Measurements from ENCODE around the gene TXLNB.

The TXLNB gene

GRCh38 chr6:139313784-139314545 lies 22.2 kb upstream of the TXLNB start:
- Histone ChIP-seq H3K36me3 (no peaks in the 10 kb centered on the region), H4K20me1 (no peaks in the 10 kb centered on the region), H3K4me3 (no peak overlapping the region), H3K4me2 (no peak overlapping the region), H3K27ac (no peak overlapping the region), H3K9ac (no peak overlapping the region), H3K4me1 (peaks cover 5% of the 10 kb centered on the region; the same call in 1 of the 2 replicates), H3K27me3 (no peaks in the 10 kb centered on the region), H3K9me3 (peaks cover 16% of the 10 kb centered on the region)
- TF ChIP-seq Cebpa-rat (IDR thresholded peaks at IDR 0.05), result no peak

- no peak overlapping the region for H3K4me2 ChIP-seq
- no peaks in the 10 kb centered on the region for H4K20me1 ChIP-seq
- peaks cover 5% of the 10 kb centered on the region; the same call in 1 of the 2 replicates for H3K4me1 ChIP-seq
- peaks cover 11% of the 10 kb centered on the region for H3K9me3 ChIP-seq
- H3K9ac ChIP-seq, result no peak overlapping the region
- H3K36me3 ChIP-seq, result no peaks in the 10 kb centered on the region
- TF ChIP-seq Cebpa-rat (IDR thresholded peaks at IDR 0.05), result no peak
- H3K27ac ChIP-seq, result no peak overlapping the region
- H3K27me3 ChIP-seq, result no peaks in the 10 kb centered on the region
- no peak overlapping the region for H3K4me3 ChIP-seq
Measured at GRCh38 chr6:139313229-139313628, 21.4 kb upstream of the TXLNB start.

DNA sequence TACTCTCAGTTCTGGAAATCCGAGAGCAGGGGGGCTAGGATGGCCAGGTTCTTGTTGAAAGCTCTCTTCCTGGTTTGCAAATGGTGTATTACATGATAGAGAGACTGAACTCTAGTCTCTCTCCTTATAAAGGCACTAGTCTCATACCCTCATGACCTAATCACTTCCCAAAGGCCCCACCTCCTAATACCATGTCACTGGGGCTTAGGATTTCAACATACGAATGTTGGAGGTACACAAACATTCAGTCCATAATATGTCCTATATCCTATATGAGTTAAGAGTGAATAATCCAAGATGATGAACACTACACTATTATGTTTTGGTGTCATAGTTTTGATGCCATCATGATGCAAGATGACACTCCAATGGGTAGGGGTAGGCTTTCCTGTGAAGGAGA lies 20.0 kb upstream of the TXLNB start:
- no peaks in the 10 kb centered on the region for H3K36me3 ChIP-seq
- H4K20me1 ChIP-seq, result no peaks in the 10 kb centered on the region
- H3K4me3 ChIP-seq, result no peak overlapping the region
- no peak for TF ChIP-seq Cebpa-rat (IDR thresholded peaks at IDR 0.05)
- no peak overlapping the region for H3K9ac ChIP-seq
- no peaks in the 10 kb centered on the region for H3K27me3 ChIP-seq
- no peak overlapping the region for H3K4me2 ChIP-seq
- H3K27ac ChIP-seq, result no peak overlapping the region
- peaks cover 4% of the 10 kb centered on the region for H3K9me3 ChIP-seq
- H3K4me1 ChIP-seq, result peaks cover 4% of the 10 kb centered on the region; the same call in 1 of the 2 replicates

- H4K20me1 ChIP-seq, result no peaks in the 10 kb centered on the region
- H3K36me3 ChIP-seq, result no peaks in the 10 kb centered on the region
- no peak overlapping the region for H3K9ac ChIP-seq
- H3K4me3 ChIP-seq, result no peak overlapping the region
- no peaks in the 10 kb centered on the region for H3K9me3 ChIP-seq
- no peaks in the 10 kb centered on the region for H3K27me3 ChIP-seq
- H3K4me1 ChIP-seq, result no peaks in the 10 kb centered on the region
- no peak overlapping the region for H3K27ac ChIP-seq
- H3K4me2 ChIP-seq, result no peak overlapping the region
- TF ChIP-seq Cebpa-rat (IDR thresholded peaks at IDR 0.05), result no peak
Measured at GRCh38 chr6:139308936-139309603, 17.3 kb upstream of the TXLNB start.

DNA sequence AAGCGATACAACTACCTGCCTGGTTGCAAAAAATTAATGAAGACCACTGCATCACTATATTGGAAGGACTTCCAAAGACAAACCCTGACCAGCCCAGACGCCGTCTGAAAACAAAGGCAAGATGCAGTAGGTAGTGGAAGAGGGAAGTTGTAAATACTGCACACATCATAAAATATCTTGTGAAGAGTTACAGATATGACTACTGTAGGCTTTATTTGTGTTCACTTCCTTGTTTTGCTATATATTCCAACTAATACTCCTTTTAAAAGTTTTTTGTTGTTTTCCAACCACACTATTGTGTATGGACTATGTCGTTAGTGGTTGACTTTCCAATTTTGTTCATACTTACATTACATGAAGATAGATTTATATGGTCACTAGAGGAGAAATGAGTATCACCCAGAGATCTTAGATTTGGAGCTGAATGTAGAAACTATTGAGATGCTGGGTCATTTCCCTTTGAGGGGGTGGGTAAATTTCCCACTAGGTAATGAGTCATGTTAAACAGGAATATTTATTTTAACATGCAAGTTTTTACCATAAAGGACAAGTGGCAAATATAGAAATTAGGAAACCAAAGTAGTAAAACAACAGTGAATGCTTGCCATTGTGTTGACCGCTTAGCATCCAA lies 16.6 kb upstream of the TXLNB start:
- TF ChIP-seq Cebpa-rat (IDR thresholded peaks at IDR 0.05), result no peak
- no peak overlapping the region for H3K27ac ChIP-seq
- no peaks in the 10 kb centered on the region for H3K4me1 ChIP-seq
- no peaks in the 10 kb centered on the region for H3K36me3 ChIP-seq
- no peaks in the 10 kb centered on the region for H3K9me3 ChIP-seq
- no peaks in the 10 kb centered on the region for H3K27me3 ChIP-seq
- no peak overlapping the region for H3K4me3 ChIP-seq
- H4K20me1 ChIP-seq, result no peaks in the 10 kb centered on the region
- no peak overlapping the region for H3K9ac ChIP-seq
- H3K4me2 ChIP-seq, result no peak overlapping the region

DNA sequence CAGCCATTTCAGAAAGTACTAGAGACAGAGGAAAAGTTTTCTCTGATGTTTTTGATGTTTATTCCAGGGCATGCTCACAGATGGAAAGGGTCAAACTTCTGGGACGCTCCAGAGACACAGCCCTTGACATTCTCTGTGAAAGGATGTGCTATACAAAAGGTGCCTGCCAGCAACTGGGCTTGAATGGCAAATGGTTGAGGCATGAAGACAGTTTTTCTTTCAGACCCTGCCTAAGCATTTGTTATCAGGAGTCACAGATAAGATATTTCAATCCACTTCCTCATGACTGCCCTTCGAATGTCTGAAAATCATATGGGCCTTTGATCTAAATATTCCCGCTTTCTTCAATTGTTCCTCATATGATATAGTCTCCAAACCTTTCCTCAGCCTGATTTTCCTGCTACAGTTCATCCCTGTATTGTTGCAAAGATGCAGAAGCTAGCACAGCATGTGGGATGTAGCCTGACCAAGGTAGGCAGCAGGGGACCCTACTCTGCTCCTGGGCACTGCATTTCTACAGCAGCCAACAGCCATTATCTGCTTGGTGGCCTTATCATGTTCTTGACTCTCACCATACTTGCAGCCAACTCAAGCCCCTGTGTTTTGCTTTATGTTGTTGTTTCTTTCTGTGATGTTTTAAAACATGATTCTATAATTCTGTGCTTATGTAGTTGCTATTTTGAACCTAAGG lies 14.6 kb upstream of the TXLNB start:
- TF ChIP-seq Cebpa-rat (IDR thresholded peaks at IDR 0.05), result no peak
- Histone ChIP-seq H3K27ac (no peak overlapping the region), H3K4me2 (no peak overlapping the region), H3K27me3 (no peaks in the 10 kb centered on the region), H3K9me3 (no peaks in the 10 kb centered on the region), H4K20me1 (no peaks in the 10 kb centered on the region), H3K9ac (no peak overlapping the region), H3K36me3 (no peaks in the 10 kb centered on the region), H3K4me1 (no peaks in the 10 kb centered on the region), H3K4me3 (no peak overlapping the region)

DNA sequence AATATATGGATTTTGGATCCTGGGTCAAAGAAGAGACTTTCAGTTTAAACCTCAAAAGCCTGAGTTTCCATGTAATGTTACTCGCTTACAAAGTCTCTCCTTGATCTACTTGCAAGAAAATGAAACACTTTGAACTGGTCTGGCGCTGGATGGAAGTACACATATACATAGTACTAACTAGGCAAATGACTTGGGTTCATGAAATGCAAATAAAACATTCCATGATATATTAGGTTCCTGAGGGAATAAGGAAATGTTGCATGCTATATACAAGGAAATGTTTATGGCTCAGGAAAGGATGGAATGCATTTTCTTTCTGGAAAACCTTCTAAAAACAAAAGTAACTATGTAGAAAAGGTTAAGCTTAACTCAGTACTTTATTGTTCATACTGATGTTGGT lies 11.4 kb upstream of the TXLNB start:
- H3K4me3 ChIP-seq, result no peak overlapping the region
- H3K27ac ChIP-seq, result no peak overlapping the region
- no peaks in the 10 kb centered on the region for H4K20me1 ChIP-seq
- H3K36me3 ChIP-seq, result no peaks in the 10 kb centered on the region
- no peaks in the 10 kb centered on the region for H3K4me1 ChIP-seq
- no peak overlapping the region for H3K9ac ChIP-seq
- no peaks in the 10 kb centered on the region for H3K9me3 ChIP-seq
- H3K4me2 ChIP-seq, result no peak overlapping the region
- no peak for TF ChIP-seq Cebpa-rat (IDR thresholded peaks at IDR 0.05)
- no peaks in the 10 kb centered on the region for H3K27me3 ChIP-seq

- H3K9me3 ChIP-seq, result 0 out of 2 replicates have a peak, but pooled peaks cover 6% of the 10 kb centered on the region
- TF ChIP-seq Cebpa-rat (IDR thresholded peaks at IDR 0.05), result no peak
- no peak overlapping the region for H3K4me2 ChIP-seq
- H4K20me1 ChIP-seq, result no peaks in the 10 kb centered on the region
- H3K9ac ChIP-seq, result no peak overlapping the region
- no peak overlapping the region for H3K27ac ChIP-seq
- no peaks in the 10 kb centered on the region for H3K36me3 ChIP-seq
- no peaks in the 10 kb centered on the region for H3K27me3 ChIP-seq
- peaks cover 27% of the 10 kb centered on the region for H3K4me1 ChIP-seq
- H3K4me3 ChIP-seq, result no peak overlapping the region
Measured at GRCh38 chr6:139297921-139298320, 6.1 kb upstream of the TXLNB start.

DNA sequence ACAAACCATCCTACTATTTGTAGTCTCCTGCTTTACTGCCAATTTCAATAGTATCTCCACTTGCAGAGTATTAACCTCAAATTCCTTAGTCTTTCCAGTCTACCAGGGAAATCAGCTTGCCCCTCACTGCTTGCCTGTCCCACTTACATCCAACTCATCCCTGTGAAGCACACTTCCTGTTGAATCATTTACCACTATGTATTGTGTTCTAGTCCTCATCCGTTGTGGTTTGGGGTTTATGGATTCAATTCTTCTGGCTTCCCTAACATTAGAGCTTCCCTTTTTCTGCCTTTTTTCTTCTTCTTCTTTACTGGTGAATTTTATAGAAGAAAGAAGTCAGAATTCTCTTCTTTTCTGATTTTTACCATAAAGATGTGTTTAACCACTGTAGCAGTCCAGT lies 5.1 kb upstream of the TXLNB start:
- H3K4me3 ChIP-seq, result no peak overlapping the region
- no peaks in the 10 kb centered on the region for H4K20me1 ChIP-seq
- H3K27ac ChIP-seq, result no peak overlapping the region
- H3K36me3 ChIP-seq, result no peaks in the 10 kb centered on the region
- 0 out of 2 replicates have a peak, but pooled peaks cover 6% of the 10 kb centered on the region for H3K9me3 ChIP-seq
- H3K4me2 ChIP-seq, result no peak overlapping the region; the same call in 1 of the 2 replicates
- no peak overlapping the region for H3K9ac ChIP-seq
- no peaks in the 10 kb centered on the region for H3K27me3 ChIP-seq
- TF ChIP-seq Cebpa-rat (IDR thresholded peaks at IDR 0.05), result no peak
- peaks cover 37% of the 10 kb centered on the region for H3K4me1 ChIP-seq
